Stimulated activated CD8-positive, alpha-beta memory T cell treated with anti-CD3 and anti-CD28 coated beads, Interleukin-12 subunit alpha, Interleukin-12 subunit beta, amount 100 ng/mL, for 4 hours (primary cell): ENCODE results near the gene RUFY3.
A peak's percentile ranks its signal among the peaks of the same experiment; 100 is the strongest.
"Not testable (repeated sequence)": the region's sequence is repeated elsewhere in the genome, so short reads cannot be mapped to it uniquely, and the experiment has no call there.

Experiments
- DNase-seq: peaks from one replicate; pipeline ENCODE4 v3.0.0-alpha.2; 2020; ENCODE audit warnings: low read depth

RUFY3 gene, protein sequence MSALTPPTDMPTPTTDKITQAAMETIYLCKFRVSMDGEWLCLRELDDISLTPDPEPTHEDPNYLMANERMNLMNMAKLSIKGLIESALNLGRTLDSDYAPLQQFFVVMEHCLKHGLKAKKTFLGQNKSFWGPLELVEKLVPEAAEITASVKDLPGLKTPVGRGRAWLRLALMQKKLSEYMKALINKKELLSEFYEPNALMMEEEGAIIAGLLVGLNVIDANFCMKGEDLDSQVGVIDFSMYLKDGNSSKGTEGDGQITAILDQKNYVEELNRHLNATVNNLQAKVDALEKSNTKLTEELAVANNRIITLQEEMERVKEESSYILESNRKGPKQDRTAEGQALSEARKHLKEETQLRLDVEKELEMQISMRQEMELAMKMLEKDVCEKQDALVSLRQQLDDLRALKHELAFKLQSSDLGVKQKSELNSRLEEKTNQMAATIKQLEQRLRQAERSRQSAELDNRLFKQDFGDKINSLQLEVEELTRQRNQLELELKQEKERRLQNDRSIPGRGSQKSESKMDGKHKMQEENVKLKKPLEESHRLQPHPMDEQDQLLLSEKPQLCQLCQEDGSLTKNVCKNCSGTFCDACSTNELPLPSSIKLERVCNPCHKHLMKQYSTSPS

DNA sequence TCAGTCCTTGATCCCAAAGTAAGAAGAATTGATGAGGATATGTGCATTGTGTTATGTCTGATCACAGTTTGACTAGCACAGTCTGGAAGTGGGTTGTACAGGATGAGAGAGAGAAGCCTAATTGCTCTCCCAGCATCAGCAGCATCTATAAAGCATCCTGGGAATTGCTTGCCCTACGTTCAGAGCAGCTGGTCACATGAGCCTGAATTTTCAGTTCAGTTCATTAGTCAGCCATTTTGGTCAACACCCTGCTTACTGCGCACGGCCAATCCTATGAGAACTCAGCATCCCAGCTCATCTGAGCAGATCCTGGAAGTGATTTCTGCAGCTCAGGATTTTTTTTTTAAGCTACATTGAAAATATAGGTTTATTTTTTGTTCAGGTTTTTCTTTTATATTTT, at the start of gene RUFY3:
RUFY3 (plus strand) TSS at position 218 of the 400 bp plus-strand sequence. CDS start 610 bp downstream, outside the sequence.
- no peak for DNase-seq

DNA sequence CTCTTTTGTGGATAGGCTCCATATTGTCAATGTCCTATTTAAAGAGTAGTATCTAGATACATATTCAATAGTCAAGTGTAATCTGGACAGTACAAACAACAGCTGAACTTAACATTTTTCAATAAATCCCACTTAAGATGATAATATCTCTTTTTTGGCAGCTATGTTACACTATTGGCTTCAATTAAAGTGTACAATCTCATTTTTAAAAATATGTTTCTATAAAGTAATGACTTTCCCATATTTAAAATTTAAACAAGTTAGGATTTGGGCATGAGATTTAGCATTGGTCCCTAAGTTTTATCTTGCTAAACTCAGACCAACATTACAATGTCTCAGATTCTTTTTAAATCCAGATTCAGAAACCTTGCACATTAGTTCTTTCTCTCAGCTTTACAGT, 47.6 kb upstream of the RUFY3 start:
- DNase-seq, result no peak

DNA sequence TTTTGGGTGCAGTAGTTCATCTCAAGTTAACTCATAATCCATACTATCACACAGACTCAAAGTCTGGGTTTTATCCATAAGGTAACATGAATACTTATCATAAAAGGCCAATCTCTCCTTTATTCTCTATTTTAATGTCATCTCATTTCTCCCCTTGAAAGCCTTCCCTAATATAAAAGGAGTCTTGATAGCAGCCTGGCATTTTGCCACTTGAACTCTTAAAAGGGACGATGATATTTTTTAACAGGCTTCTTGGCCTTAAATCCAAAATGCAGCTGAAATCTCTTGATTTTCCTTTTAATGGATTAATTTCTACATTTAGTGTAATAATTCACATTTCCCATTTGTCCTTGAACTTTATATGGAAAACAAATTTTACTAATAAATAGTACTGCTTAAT, 47.0 kb upstream of the RUFY3 start:
- DNase-seq, result no peak

DNA sequence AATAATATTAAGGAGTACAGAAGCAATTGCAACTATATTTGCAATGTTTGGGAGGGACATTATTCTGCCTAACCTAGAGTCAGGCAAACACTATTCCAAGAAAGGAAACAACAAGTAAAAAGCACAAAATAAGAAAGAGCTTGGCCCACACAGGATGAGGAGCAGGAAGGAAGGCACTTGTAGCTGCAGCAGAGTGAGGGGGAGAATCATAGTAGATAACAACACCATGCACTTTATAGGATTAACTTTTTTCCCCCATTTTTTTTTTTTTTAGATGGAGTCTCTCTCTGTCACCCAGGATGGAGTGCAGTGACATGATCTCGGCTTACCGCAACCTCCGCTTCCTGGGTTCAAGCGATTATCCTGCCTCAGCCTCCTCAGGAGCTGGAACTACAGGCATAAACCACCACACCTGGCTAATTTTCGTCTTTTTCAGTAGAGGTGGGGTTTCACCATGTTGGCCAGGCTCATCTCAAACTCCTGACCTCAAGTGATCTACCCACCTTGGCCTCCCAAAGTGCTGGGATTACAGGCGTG, 45.1 kb upstream of the RUFY3 start:
- DNase-seq, result no peak

DNA sequence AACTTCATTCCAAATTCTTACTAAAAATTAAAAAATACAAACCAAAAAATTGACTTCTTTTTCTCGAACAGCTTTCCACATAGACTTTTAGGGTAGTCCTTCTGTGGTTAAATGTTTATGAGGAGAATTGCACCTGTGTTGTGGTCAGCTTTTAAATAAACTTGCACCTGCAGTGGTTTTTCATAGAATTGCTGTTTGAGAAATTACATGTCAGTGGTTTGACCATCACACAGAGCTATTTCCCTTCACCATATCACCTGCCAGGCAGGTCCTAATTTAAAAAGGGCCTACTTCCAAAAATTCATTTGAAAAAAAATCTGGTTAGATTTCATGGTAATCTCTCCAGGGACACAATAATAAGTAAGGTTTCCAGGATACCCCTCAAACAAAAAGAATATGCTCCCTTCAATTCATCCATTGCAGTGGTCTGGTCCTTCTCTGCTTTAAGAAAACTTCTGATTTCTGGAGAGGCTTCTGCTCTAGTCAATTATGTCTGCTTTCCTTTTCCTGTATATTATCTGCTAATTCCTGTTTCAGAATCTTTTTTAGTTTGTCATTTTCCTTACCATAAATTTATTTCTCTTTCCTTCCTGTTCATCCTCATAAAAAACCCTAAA, 43.3 kb upstream of the RUFY3 start:
- DNase-seq, result no peak

DNA sequence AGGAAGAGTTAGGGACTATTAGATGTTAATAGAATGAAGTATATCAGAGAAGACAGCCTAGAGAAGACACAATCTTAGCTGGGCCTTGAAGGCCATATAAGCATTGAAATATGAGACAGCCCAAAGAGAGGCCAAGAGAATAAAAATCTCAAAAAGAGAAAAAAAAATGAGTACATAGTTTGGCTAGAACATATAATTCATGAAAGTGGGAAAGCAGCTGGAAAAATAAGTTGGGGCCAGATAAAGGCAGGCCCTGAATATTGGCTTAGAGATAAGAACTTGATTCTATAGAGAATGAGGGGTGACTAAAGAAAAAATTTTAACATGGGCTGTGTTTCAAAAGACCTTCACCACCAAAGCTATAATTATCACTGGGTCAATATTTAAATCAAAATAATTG, 40.8 kb upstream of the RUFY3 start:
- DNase-seq, result no peak

DNA sequence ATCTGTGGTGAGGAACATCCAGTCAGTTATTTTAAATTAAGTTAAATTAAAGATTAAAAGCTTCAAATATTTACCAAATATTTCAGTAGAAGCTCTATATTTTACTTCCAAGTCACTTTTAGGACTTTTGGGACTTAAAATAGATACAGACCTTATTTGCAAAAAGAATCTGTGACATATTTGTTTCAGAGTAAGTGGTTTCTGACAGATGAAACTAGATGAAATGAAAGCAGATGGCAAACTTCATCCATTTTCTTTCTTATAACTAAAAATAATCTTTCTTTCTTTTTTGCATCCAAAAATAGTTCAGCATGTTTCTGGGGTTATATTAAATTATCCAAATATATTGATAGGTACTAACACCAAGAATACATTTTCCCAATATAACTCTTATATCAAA, 40.1 kb upstream of the RUFY3 start:
- DNase-seq, result no peak

DNA sequence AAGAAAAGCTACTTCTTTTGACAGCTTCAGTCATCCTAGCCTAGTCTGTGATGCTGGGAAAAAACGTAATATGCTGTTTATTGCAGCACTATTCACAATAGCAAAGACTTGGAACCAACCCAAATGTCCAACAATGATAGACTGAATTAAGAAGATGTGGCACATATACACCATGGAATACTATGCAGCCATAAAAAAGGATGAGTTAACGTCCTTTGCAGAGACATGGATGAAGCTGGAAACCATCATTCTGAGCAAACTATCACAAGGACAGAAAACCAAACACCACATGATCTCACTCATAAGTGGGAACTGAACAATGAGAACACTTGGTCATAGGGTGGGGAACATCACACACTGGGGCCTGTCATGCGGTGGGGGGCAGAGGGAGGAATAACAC, 39.6 kb upstream of the RUFY3 start:
- DNase-seq, result not testable (repeated sequence)

DNA sequence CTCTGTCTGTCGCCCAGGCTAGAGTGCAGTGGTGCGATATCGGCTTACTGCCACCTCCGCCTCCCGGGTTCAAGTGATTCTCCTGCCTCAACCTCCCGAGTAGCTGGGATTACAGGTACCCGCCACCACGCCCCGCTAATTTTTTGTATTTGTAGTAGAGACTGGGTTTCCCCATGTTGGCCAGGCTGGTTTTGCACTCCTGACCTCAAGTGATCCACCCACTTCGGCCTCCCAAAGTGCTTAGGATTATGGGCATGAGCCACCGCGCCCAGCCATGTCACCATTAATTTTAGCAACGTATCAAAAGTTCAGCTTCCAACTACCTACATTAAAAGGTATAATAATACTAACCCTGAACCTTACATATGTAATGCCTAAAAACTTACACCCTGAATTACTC, 34.4 kb upstream of the RUFY3 start:
- no peak for DNase-seq

DNA sequence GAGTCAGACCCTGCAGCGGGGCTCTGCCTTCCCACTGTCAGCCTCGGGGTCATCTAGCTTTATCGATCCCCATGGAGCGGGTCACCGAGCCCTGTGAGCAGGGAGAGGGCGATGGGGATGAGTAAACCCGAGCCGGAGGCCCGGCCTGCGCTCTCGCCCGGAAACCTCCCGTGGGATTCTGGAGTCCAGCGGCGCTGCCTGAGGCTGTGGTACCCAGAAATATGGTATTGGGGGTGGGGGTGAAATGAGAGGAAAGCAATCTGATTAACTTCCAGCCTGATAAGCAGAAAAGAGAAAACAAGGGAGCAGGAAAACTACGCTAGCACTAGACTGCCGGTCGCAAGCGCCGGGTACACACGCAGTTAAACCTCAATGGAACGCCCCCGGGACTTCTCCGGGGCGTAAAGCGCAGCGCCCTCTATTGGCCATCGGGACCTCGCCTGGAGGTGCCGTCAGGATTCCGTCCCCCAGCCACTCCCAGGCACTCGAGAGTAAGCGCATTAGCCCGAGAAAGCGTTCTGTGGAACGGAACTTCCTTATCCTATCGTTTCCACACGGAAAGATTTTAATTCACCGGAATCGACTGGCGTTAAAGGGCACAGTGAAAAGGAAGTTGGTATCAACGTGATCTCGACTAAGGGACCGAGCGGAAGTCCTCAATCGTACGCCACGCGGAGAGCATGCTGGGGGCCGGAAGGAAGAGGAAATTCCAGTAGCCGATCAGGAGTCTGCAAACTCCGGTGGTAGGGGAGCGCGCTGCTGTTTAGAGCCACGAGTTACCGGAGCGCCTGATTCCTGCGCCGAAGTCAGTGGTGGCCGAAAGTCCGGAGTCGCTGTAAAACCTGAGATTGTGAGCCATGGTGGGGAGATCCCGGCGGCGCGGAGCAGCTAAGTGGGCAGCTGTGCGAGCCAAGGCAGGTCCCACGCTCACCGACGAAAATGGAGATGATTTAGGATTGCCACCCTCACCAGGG, 33.7 kb upstream of the RUFY3 start, which contains the start of gene UTP3:
UTP3 (plus strand) TSS at position 712 of the 974 bp plus-strand sequence; CDS start at position 858, 146 bp downstream.
- DNase-seq, result peak; percentile 84

DNA sequence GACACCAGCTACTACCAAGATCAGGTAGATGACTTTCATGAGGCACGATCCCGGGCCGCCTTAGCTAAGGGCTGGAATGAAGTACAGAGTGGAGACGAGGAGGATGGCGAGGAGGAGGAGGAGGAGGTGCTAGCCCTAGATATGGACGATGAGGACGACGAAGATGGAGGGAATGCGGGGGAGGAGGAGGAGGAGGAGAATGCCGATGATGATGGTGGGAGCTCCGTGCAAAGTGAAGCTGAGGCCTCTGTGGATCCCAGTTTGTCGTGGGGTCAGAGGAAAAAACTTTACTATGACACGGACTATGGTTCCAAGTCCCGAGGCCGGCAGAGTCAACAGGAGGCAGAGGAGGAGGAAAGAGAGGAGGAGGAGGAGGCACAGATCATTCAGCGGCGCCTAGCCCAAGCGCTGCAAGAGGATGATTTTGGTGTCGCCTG, 33.0 kb upstream of the RUFY3 start:
- DNase-seq, result no peak

DNA sequence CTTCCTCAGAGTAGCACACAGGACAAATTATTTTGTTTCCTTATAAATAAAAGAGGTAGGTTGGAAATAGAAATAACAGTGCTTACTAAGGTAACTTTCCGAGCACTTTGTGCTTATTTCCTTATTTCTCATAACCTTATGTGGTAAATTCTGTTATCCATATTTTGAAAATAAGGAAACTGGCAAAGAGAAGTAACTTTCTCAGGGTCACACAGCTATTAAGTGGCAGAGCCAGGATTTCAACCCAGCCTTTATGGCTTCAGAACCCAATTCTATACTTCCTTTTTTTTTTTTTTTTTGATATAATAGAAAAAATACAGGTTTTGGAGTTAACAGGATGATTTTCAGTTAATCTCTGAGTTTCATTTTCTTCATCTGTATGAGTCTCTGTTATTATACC, 30.1 kb upstream of the RUFY3 start:
- DNase-seq, result no peak

DNA sequence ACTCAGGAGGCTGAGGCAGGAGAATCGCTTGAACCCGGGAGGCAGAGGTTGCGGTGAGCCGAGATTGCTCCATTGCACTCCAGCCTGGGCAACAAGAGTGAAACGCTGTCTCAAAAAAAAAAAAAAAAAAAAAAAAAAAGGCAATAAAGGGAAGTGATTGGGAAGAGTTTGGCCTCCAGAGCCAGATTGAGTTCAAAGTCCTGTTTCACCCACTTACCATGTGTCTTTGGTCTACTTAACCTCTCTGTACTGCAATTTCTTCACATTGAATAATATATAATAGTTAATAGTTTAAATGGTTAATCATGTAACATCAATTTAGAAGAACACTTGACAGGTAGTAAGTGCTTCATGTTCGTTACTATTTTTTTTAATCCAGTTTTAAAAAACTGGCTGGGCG, 27.1 kb upstream of the RUFY3 start:
- DNase-seq, result not testable (repeated sequence)

DNA sequence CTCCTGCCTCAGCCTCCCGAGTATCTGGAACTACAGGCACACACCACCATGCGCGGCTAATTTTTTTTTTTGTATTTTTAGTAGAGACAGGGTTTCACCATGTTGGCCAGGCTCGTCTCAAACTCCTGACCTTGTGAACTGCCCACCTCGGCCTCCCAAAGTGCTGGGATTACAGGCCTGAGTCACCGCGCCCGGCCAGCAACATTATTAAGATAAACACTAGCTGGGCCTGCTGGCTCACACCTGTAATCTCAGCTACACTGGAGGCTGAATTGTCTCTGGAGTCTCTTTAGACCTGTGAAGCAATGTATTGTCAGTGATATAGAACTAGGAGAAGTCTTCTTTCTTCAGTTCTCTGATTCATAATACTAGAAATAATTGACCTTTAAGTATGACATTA, 23.3 kb upstream of the RUFY3 start:
- DNase-seq, result not testable (repeated sequence)

DNA sequence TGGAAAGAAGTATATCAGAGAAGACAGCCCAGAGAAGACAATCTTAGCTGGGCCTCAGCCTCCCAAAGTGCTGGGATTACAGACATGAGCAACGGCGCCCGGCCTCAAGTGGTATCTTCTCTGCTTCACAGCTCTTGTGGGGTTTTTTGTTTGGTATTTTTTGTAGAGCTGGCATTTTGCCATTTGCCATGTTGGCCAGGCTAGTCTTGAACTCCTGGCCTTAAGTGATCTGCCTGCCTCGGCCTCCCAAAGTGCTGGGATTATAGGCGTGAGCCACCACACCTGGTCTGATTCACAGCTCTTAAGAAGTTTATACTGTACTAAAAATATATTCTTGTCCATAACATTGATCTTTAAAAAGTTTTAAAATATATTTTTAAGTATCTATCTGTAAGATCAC, 21.1 kb upstream of the RUFY3 start:
- no peak for DNase-seq

DNA sequence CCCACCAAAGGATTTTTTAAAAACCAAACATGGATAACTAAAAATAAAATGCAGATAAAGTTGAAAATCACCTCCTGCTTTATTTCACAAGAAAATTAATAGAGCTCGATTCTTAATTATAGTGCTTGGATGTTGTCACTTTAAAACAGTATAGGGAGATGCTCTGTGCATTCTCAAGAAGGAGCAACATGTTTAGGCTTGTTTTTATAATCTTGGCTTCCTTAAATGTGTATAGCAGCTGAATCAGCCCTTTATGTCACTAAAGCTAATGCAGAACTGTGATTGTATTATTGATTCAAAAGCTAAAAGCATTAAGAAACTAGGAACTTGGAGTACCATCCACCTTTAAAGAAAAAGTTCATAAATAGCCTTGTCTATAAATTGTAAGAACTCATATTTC, 20.5 kb upstream of the RUFY3 start:
- DNase-seq, result no peak

DNA sequence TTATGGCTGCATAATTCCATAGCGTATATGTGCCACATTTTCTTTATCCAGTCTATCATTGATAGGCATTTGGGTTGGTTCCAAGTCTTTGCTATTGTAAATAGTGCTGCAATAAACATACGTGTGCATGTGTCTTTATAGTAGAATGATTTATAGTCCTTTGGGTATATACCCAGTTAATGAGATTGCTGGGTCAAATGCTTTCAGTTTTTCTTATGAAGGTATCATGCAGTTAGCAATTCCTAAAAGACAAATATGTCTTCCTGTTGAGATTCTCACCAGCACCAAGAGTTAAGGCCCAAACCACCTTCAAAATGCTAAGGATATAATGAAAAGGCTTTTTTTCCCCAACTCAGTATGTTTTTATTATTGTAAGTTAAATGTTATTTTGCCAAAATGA, 19.2 kb upstream of the RUFY3 start:
- not testable (repeated sequence) for DNase-seq

DNA sequence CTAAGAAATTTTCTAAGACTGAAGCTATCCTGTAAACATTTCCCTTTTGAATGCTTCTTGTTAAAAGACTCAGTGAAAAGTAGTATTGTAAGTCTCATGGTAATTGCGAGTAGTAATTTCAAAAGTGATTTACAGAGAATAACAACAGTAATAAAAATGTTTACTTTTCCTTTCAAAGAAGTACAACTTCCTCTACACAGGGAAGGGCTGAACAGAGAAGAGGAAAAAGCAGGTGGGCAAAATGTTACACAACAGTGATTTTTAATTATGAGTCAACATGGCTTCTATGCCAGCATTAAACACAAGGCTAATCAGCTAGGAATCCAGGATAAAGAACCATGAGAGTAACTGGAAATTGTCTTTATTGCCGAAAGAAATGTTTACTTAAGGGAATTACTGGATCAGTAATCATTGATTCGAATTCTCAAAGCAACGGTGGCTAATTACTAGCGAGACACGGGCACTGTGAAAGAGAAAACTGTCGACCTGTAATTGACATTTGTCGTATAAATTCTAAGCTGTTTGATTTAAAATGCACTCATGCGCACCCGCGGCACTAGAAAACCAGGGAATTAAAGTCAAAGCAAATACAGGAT, 18.0 kb upstream of the RUFY3 start:
- no peak for DNase-seq

DNA sequence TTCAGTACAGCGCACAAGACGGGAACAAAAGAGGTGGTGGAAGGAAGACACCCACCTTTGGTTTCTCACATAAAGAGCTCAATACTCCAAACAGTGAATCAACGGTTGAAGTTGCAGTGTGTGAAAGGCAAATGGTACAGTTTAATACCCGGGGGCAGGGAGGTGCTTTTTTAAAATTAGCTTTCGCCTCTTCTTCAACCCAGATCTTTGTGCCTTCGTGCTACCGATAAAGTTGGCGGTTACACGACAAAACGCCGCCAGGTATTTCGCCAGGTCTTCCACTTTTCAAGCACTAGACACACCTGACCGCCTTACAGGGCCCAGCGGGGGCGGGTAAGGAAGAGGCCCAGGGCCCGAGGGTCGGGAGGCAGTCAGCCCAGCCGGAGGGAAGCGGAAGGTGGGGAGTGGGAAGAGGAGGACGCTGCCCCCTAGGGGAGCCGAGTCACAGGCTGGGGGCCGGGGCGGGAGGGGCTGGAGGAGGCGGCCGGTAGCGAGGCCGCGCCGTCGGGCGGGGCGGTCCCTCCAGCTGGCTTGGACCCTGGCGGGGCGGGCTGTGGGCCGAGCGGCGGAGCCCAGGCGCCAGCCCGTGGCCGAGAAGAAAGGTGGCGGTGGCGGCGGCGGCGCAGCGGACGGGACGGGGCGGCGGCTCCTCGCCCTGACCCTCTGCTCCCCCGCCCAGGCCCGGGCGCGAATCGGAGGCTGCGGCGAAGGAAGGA, 17.4 kb upstream of the RUFY3 start:
- peak; percentile 48 for DNase-seq

DNA sequence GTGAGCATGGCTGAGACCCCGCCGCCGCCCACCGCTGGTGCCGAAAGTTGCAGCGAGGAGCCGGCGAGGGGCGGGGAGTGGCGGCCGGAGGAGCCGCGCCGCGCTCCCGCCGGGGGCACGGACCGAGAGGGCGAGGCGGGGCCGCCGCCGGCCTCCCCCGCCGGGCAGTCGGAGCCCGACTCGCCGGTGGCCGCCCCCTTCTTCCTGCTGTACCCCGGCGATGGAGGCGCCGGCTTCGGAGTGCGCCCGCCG, 16.9 kb upstream of the RUFY3 start:
- no peak for DNase-seq
